ENCODE data around the gene CITED4.

Gene CITED4

GRCh38 chr1:40831001-40831732 lies 31.0 kb downstream of the CITED4 start:
- DNase-seq, result no peak

GRCh38 chr1:40830419-40830943 lies 31.7 kb downstream of the CITED4 start:
- no peak for DNase-seq

- no peak for DNase-seq
Measured at GRCh38 chr1:40829631-40830245, 32.4 kb downstream of the CITED4 start.

GRCh38 chr1:40825996-40826395 lies 36.2 kb downstream of the CITED4 start:
- DNase-seq, result no peak

GRCh38 chr1:40825435-40825788 lies 36.8 kb downstream of the CITED4 start:
- DNase-seq, result no peak

- DNase-seq, result no peak
Measured at GRCh38 chr1:40824591-40825434, 37.4 kb downstream of the CITED4 start.

- no peak for DNase-seq
Measured at GRCh38 chr1:40823983-40824382, 38.2 kb downstream of the CITED4 start.

GRCh38 chr1:40823345-40823744 lies 38.8 kb downstream of the CITED4 start:
- no peak for DNase-seq

GRCh38 chr1:40822890-40823289 lies 39.3 kb downstream of the CITED4 start:
- no peak for DNase-seq

GRCh38 chr1:40820911-40821693 lies 41.1 kb downstream of the CITED4 start:
- DNase-seq, result no peak

GRCh38 chr1:40820251-40820797 lies 41.8 kb downstream of the CITED4 start:
- DNase-seq, result no peak

- DNase-seq, result no peak
Measured at GRCh38 chr1:40819101-40819500, 43.1 kb downstream of the CITED4 start.

GRCh38 chr1:40818264-40818961 lies 43.8 kb downstream of the CITED4 start:
- DNase-seq, result no peak

GRCh38 chr1:40817791-40818263 lies 44.3 kb downstream of the CITED4 start:
- no peak for DNase-seq

GRCh38 chr1:40815420-40815819 lies 46.7 kb downstream of the CITED4 start:
- no peak for DNase-seq

Data from T1000 (cell line).